Measurements from ENCODE around the gene NOXO1. TPM values are rescaled to one million over a fixed set of nuclear protein-coding genes. Genes with fewer than 3 reads are reported as not detected.

NOXO1 gene
- total RNA-seq, 4 donors from 2014 or later: 0.23 to 1.2 TPM; not detected in 2

DNA sequence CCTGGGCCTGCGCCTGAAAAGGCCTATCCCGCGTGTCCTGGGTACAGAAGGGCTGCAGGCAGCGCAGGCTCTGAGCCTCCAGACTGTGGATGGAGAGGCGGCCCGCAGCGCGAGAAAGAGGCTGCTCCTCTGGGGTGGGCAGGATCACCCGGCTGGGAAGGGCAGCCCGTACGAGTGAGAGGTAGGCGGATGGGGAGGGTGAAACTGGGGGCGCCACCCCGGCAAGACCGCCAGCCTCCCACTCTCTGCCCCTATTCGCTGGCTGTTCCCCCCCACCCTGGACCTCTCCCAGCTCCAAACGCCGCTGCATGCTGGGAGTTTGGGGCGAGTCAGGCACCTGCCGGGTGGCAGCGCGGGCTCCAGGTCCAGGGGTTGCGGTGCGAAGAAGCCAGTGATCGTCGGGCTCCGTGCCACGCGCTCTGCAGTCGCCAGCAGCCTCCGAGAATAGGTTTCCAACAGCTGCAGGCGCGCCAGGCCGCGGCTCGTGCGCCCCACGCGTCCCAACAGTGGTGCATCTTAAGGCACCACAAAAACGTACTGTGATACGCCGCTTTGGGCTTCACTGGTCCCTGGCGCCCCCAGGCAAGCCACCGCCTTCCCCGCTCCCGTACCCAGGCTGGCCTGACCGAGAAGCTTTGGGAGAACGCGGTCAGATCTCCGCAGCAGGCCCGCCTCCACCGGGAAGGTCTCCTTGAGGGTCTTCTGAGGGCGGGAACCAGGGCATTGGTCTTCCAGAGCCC lies 1.1 kb downstream of the NOXO1 start:
- DNase-seq (ENCODE audit: low spot score in 2 of 2): no peak
- intact Hi-C loops (cut with DNase I; ENCODE audit: low total_unique reads): no loop called here
- no peak for TF ChIP-seq POLR2A (IDR thresholded peaks at IDR 0.05)
- TF ChIP-seq, protein P1, sequence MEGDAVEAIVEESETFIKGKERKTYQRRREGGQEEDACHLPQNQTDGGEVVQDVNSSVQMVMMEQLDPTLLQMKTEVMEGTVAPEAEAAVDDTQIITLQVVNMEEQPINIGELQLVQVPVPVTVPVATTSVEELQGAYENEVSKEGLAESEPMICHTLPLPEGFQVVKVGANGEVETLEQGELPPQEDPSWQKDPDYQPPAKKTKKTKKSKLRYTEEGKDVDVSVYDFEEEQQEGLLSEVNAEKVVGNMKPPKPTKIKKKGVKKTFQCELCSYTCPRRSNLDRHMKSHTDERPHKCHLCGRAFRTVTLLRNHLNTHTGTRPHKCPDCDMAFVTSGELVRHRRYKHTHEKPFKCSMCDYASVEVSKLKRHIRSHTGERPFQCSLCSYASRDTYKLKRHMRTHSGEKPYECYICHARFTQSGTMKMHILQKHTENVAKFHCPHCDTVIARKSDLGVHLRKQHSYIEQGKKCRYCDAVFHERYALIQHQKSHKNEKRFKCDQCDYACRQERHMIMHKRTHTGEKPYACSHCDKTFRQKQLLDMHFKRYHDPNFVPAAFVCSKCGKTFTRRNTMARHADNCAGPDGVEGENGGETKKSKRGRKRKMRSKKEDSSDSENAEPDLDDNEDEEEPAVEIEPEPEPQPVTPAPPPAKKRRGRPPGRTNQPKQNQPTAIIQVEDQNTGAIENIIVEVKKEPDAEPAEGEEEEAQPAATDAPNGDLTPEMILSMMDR (IDR thresholded peaks at IDR 0.05): no peak
- 3 to 5% methylated on average over 43 to 45 of the region's 53 CpGs for WGBS, 2 donors
- H3K4me3 ChIP-seq (ENCODE audit: low read depth, poor library complexity, severe bottlenecking): no peak overlapping the region

DNA sequence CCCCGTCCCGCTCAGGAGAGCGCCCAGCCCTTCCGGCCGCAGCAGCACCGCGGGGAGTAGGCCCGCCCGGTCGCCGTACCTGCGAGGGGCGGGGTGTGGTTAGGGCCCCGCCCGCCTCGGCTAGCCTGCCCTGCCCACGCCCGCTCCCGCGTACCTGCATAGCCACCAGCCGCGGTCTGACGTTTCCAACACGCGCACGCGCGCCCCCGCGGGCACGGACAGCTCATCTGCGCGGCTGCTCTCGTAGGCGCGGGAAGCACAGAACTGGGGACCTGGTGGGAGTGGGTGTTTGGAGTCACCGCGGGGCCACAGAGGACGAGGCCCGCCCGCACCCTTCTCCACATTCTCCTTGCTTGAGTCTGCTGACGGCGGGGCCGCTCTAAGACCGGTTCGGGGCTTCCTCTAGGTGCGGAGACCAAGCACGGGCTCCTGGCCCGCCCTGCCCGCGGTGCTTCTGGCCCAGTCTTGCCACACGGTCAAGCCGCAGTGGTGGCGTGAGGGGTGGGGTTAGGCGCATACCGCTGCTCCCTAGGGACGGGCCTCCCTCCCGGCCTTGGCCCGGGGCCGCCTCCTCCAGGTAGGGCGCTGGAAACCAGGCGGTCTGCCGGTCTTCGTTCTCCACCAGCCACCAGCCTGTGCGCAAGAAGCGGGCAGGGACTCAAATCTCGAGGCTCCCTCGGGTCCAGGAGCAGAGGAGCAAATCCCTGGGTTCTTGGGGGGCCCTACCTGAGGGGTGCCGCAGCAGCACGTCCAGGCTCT lies 1.8 kb downstream of the NOXO1 start:
- intact Hi-C loops (cut with DNase I; ENCODE audit: low total_unique reads): no loop called here
- WGBS, 2 donors: 13 to 26% methylated on average over 12 to 53 of the region's 70 CpGs
- H3K4me3 ChIP-seq (ENCODE audit: low read depth, poor library complexity, severe bottlenecking): no peak overlapping the region
- DNase-seq (ENCODE audit: low spot score in 2 of 2): peak in 1 of 2 donors; percentile 71
- TF ChIP-seq POLR2A (IDR thresholded peaks at IDR 0.05): no peak
- TF ChIP-seq, protein P1 (IDR thresholded peaks at IDR 0.05): no peak

DNA sequence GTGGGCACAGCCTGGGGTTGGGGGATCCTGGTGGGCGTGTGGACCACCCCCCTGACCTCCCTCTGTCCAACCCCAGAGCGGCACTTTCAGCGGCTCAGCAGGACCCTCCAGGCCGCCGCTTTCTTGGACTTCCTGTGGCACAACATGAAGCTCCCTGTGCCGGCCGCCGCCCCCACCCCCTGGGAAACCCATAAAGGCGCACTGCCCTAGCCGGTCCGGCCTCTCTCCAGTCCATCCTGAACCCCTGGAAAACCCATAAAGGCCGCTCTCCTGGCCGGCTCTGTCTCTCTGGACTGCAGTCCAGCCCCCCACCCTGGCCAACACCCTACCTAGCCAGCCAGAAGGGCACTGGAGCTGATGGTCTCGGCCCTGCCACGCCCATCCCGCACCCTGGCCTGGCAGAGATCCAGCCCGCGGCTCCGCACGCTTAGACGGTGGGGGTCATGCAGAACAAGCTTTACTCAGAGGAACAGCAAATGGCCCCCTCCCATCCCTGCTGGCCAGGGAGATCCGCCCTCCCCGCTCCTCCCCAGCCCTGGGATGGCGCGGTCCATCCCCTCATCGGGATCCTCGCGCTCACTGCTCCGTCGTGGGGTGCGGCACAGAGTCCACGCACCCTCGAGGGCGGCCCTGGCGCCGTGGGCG lies 2.7 kb downstream of the NOXO1 start:
- TF ChIP-seq POLR2A (IDR thresholded peaks at IDR 0.05): no peak
- TF ChIP-seq, protein P1 (IDR thresholded peaks at IDR 0.05): no peak
- no peak overlapping the region for H3K4me3 ChIP-seq (ENCODE audit: low read depth, poor library complexity, severe bottlenecking)
- 61 to 71% methylated on average over 31 to 36 of the region's 37 CpGs for WGBS, 2 donors
- intact Hi-C loops (cut with DNase I; ENCODE audit: low total_unique reads): no loop called here
- DNase-seq (ENCODE audit: low spot score in 2 of 2): no peak

DNA sequence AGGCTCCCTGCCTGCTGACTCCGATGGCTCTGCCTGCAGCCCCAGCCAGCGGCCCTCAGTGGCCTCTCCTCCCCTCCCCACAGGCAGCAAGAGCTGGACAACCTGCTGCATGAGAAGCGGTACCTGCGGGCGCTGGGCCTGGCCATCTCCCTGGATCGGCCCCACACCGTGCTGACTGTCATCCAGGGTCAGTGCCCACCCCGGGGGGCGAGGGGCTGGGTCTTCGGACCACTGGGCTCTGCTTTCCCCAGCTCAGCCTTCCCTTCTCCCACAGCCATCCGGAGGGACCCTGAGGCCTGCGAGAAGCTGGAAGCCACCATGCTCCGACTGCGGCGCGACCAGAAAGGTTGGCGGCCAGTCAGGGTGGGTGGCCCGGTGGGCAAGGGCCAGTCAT lies 3.4 kb downstream of the NOXO1 start:
- no peak for DNase-seq (ENCODE audit: low spot score in 2 of 2)
- TF ChIP-seq, protein P1 (IDR thresholded peaks at IDR 0.05): no peak
- no peak for TF ChIP-seq POLR2A (IDR thresholded peaks at IDR 0.05)
- no peak overlapping the region for H3K4me3 ChIP-seq (ENCODE audit: low read depth, poor library complexity, severe bottlenecking)
- intact Hi-C loops (cut with DNase I; ENCODE audit: low total_unique reads): no loop called here
- 92 to 96% methylated on average over 17 to 18 of the region's 18 CpGs for WGBS, 2 donors

DNA sequence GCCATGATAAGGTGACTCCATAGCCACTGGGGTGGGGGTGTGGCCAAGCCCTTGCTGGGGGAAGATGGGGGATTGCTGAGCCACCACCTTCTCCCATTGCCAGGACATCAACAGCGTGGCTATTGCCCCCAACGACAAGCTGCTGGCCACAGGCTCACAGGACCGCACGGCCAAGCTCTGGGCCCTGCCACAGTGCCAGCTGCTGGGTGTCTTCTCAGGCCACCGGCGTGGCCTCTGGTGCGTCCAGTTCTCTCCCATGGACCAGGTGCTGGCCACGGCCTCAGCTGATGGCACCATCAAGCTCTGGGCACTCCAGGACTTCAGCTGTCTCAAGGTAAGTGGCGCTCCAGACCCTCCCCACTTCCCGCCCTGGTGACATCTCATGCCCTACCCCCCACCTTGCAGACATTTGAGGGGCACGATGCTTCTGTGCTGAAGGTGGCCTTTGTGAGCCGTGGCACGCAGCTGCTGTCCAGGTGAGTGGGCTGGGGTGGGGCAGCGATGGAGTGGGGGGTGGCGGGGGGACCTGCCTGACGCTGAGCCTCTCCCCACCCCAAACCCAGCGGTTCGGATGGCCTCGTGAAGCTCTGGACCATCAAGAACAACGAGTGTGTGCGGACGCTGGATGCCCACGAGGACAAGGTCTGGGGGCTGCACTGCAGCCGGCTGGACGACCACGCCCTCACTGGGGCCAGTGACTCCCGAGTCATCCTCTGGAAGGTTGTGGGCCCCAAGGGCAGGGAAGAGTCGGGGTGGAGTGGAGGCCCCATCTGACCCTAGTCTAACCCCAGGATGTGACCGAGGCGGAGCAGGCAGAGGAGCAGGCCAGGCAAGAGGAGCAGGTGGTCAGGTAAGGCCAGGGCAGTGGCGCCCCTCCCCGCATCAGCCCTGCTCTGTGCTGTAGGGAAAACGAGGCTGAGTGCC lies 4.1 kb downstream of the NOXO1 start:
- WGBS, 2 donors: 90 to 92% methylated on average over 28 to 33 of the region's 33 CpGs

More for the DNA sequence above, 4.1 kb downstream of the NOXO1 start:
- DNase-seq (ENCODE audit: low spot score in 2 of 2): no peak
- no peak overlapping the region for H3K4me3 ChIP-seq (ENCODE audit: low read depth, poor library complexity, severe bottlenecking)
- TF ChIP-seq, protein P1 (IDR thresholded peaks at IDR 0.05): no peak
- no peak for TF ChIP-seq POLR2A (IDR thresholded peaks at IDR 0.05)
- intact Hi-C loops (cut with DNase I; ENCODE audit: low total_unique reads): no loop called here

Measured in lower leg skin (tissue), 4 donors.